ENCODE results near the gene NTMT1. TPM values are rescaled to one million over a fixed set of nuclear protein-coding genes. Genes with fewer than 3 reads are reported as not detected.
A peak's percentile ranks its signal among the peaks of the same experiment; 100 is the strongest.

NTMT1 gene
- total RNA-seq, 2 experiments from 2014 or later = 50.7 to 52.5 TPM

DNA sequence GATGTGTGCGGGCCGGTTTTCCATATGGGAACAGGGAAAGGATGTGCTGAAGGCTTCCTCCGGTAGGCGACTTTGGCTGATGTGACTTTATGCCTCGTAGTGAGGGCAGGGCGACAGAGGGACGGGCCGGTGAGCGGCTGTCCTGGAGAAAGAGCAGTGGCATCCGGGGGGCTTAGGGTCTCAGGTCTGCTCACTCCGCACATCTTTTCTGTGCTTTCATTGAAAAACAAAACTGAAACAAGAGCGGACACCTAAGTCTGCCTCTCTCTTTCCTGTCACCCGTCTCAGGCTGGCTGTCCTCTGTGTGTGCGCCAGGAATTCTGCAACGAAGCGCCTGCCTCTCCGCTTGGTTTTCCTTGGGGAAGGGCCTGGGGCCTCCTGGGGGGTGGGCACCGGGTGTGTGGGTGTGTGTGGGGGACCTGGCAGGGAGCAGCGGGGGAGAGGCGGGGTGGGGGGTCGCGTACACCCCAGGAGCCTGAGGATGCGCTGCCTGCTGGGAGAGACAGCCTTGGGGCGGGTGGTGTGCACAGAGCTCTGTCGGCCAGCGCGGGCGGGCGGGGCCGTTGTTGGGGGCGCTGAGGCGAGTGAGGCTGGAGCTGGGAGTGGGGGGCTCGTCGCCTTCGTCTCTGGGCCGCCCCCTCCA, 38.9 kb downstream of the NTMT1 start:
- ChIA-PET POLR2A (no interaction called here), CTCF (no interaction called here)

DNA sequence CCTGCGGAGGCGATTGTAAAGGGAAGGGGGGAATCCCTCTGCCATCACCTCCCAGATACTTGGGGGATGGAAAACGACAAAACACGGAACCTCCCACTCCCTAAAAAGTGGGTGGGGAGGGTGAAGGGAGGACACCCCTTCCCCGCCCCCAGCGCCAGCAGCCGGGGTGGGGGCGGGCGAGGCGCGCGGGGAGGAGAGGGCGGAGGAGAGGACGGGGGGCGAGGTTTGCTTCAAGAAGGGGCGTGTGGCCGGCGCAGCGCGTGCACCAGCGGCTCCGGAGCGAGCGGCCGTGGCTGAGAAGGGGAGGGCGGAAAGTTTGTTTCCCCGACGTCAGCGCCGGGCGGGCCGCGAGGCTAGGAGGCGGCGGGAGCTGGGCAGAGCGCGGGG, 39.4 kb downstream of the NTMT1 start, which contains the start of gene PRRX2:
TSS of gene PRRX2 (plus strand) at position 259 of the 387 bp plus-strand sequence. CDS start 221 bp downstream, outside the sequence.
- Mint-ChIP-seq H3K27me3 (peaks cover 16% of the 10 kb centered on the region), H3K36me3 (ENCODE audit: low read depth) (no peaks in the 10 kb centered on the region), H3K27ac (no peak within 1 kb of the TSS), H3K4me1 (ENCODE audit: low read depth) (no peaks in the 10 kb centered on the region), H3K4me3 (peak within 1 kb of the TSS; percentile 89), H3K9me3 (no peaks in the 10 kb centered on the region)
- intact Hi-C loops (cut with DNase I, micrococcal nuclease) = no loop called here
- H3K36me3 ChIP-seq (ENCODE audit: insufficient read depth, low read length) = no peaks in the 10 kb centered on the region
- peaks cover 15 to 23% of the 10 kb centered on the region in 2 experiments for H3K27me3 ChIP-seq (ENCODE audit: control insufficient read depth in 1 of 2, insufficient read depth in 2 of 2, low read length in 2 of 2)
- DNase-seq (peak in 8 of 14 experiments; percentile 7 to 49 (median 20)), ATAC-seq (ENCODE audit: poor library complexity) (peak; percentile 50)
- ChIA-PET CTCF (no interaction called here), POLR2A (no interaction called here)
- peaks cover 0 to 5% of the 10 kb centered on the region in 2 experiments for H3K9me3 ChIP-seq (ENCODE audit: control insufficient read depth in 1 of 2, insufficient read depth in 1 of 2, low read length in 2 of 2)
- H3K27ac ChIP-seq (ENCODE audit: low read depth in 1 of 2, low read length in 2 of 2) = no peak within 1 kb of the TSS
- H3K4me3 ChIP-seq (ENCODE audit: low read length) = peak within 1 kb of the TSS; percentile 44
- peaks cover 15% of the 10 kb centered on the region for H3K4me1 ChIP-seq (ENCODE audit: insufficient read depth, low read length)
- TF ChIP-seq, protein P1, sequence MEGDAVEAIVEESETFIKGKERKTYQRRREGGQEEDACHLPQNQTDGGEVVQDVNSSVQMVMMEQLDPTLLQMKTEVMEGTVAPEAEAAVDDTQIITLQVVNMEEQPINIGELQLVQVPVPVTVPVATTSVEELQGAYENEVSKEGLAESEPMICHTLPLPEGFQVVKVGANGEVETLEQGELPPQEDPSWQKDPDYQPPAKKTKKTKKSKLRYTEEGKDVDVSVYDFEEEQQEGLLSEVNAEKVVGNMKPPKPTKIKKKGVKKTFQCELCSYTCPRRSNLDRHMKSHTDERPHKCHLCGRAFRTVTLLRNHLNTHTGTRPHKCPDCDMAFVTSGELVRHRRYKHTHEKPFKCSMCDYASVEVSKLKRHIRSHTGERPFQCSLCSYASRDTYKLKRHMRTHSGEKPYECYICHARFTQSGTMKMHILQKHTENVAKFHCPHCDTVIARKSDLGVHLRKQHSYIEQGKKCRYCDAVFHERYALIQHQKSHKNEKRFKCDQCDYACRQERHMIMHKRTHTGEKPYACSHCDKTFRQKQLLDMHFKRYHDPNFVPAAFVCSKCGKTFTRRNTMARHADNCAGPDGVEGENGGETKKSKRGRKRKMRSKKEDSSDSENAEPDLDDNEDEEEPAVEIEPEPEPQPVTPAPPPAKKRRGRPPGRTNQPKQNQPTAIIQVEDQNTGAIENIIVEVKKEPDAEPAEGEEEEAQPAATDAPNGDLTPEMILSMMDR (IDR thresholded peaks at IDR 0.05) = no peak

More for the DNA sequence above, 38.9 kb downstream of the NTMT1 start:
- no peaks in the 10 kb centered on the region for H3K36me3 Mint-ChIP-seq (ENCODE audit: low read depth)
- no peak overlapping the region for H3K27ac Mint-ChIP-seq
- DNase-seq (peak in 2 of 14 experiments; percentile 6 to 15), ATAC-seq (ENCODE audit: poor library complexity) (peak; percentile 63)
- H3K4me1 Mint-ChIP-seq (ENCODE audit: low read depth) = no peaks in the 10 kb centered on the region
- Histone ChIP-seq H3K27me3 (ENCODE audit: control insufficient read depth in 1 of 2, insufficient read depth in 2 of 2, low read length in 2 of 2) (peaks cover 15 to 23% of the 10 kb centered on the region in 2 experiments), H3K4me1 (ENCODE audit: insufficient read depth, low read length) (peaks cover 15% of the 10 kb centered on the region), H3K27ac (ENCODE audit: low read depth in 1 of 2, low read length in 2 of 2) (no peak overlapping the region), H3K4me3 (ENCODE audit: low read length) (peak overlapping the region; percentile 44), H3K9me3 (ENCODE audit: control insufficient read depth in 1 of 2, insufficient read depth in 1 of 2, low read length in 2 of 2) (peaks cover 0 to 5% of the 10 kb centered on the region in 2 experiments), H3K36me3 (ENCODE audit: insufficient read depth, low read length) (no peaks in the 10 kb centered on the region)
- peak overlapping the region; percentile 89 for H3K4me3 Mint-ChIP-seq
- no peaks in the 10 kb centered on the region for H3K9me3 Mint-ChIP-seq
- TF ChIP-seq, protein P1 (IDR thresholded peaks at IDR 0.05) = no peak
- intact Hi-C loops (cut with DNase I, micrococcal nuclease) = no loop called here
- peaks cover 14% of the 10 kb centered on the region for H3K27me3 Mint-ChIP-seq

DNA sequence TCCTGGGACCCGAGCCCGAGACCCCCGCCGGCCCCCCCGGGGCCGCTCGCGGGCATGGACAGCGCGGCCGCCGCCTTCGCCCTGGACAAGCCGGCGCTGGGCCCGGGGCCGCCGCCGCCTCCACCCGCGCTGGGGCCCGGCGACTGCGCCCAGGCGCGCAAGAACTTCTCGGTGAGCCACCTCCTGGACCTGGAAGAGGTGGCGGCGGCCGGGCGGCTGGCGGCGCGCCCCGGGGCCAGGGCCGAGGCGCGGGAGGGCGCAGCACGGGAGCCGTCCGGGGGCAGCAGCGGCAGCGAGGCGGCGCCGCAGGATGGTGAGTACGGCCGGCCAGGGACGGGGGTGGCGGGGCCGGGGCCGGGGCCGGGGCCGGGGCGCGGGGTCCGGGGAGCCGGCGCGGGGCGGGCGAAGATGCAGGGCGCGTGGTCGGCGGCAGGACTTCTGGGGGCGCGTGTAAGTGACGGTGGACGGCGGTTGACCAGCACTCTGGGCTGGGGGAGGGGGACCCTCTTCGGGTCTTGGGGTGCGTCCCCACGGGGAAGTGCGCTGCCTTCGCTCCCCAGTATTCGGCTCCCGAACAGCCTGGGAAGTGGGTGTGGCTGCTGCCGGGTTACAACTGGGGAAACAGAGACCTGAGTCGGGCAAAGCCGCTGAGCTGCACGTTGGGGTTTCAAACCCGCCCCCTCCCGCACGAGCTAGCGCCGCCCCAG, 40.0 kb downstream of the NTMT1 start:
- CTCF ChIA-PET = no interaction called here
- TF ChIP-seq, protein P1 (IDR thresholded peaks at IDR 0.05) = no peak
- Histone ChIP-seq H3K27me3 (ENCODE audit: control insufficient read depth in 1 of 2, insufficient read depth in 2 of 2, low read length in 2 of 2) (peaks cover 15 to 23% of the 10 kb centered on the region in 2 experiments), H3K4me3 (ENCODE audit: low read length) (no peak overlapping the region), H3K36me3 (ENCODE audit: insufficient read depth, low read length) (no peaks in the 10 kb centered on the region), H3K4me1 (ENCODE audit: insufficient read depth, low read length) (peaks cover 15% of the 10 kb centered on the region), H3K9me3 (ENCODE audit: control insufficient read depth in 1 of 2, insufficient read depth in 1 of 2, low read length in 2 of 2) (peaks cover 0 to 5% of the 10 kb centered on the region in 2 experiments), H3K27ac (ENCODE audit: low read depth in 1 of 2, low read length in 2 of 2) (no peak overlapping the region)
- ATAC-seq (ENCODE audit: poor library complexity) = peak; percentile 19
- DNase-seq = peak in 1 of 14 experiments; percentile 31
- no peaks in the 10 kb centered on the region for H3K9me3 Mint-ChIP-seq
- POLR2A ChIA-PET = no interaction called here
- no peak overlapping the region for H3K27ac Mint-ChIP-seq
- no peaks in the 10 kb centered on the region for H3K36me3 Mint-ChIP-seq (ENCODE audit: low read depth)
- H3K27me3 Mint-ChIP-seq = peaks cover 16% of the 10 kb centered on the region
- H3K4me3 Mint-ChIP-seq = peak overlapping the region; percentile 69
- no peaks in the 10 kb centered on the region for H3K4me1 Mint-ChIP-seq (ENCODE audit: low read depth)
- intact Hi-C loops (cut with DNase I, micrococcal nuclease) = no loop called here

All from CD4-positive, alpha-beta T cell (primary cell).